ENCODE measurements around the gene TMEM183A. TPM values are rescaled to one million over a fixed set of nuclear protein-coding genes. Genes with fewer than 3 reads are reported as not detected.

TMEM183A gene
- total and polyA plus RNA-seq, 2 of the 4 experiments (the other 2 are of a cell fraction), result 56.8 to 63.1 TPM

DNA sequence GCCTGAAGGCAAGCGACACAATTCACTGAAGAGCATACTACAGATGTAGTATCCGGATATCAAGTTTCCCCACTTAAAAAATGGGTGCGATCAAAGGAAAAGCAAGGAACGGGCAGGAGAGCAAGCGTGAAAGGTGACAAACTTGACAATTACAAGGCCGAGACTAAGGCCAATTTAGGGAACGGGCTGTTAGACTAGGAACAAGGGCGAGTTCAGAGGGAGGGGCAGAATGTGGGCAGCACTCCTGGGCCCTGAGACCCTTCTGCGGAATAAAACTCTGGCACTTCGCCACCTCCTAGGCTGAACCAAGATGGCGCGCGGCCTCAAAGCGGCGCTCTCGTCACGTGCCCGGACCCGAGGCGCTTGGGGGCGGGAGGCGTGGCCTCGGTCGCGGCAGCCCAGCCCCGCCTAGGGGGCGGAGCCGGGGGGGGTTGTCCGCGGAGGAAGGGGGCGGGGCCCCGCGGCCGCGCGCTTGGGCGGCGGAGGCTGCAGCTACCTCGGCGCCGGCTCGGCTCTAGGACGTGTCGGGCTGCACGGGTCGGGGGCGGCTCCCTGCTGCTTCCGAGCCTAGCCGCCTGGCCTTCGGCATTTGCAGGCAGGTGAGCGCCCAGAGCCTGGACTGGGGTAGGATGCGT, 19.0 kb downstream of the TMEM183A start, which contains the start of gene PPFIA4:
Gene PPFIA4, plus strand, starts transcription at position 461 of the 635 bp plus-strand sequence. CDS start 12,518 bp downstream, outside the sequence.
- H4K20me1 ChIP-seq (ENCODE audit: insufficient read depth, low read length), result no peaks in the 10 kb centered on the region
- peak within 1 kb of the TSS; percentile 93 for H2AK5ac ChIP-seq (ENCODE audit: low read depth, low read length)
- CTCF ChIA-PET, result interaction anchor here (1.0 kb wide), 1 partner anchor 13 kb away, joined by 3 read pairs; no protein-coding TSS in a partner anchor
- peak within 1 kb of the TSS; percentile 96 for H2AFZ ChIP-seq (replicated peaks; ENCODE audit: low read length, poor library complexity)
- H3K9me3 ChIP-seq (ENCODE audit: control insufficient read depth, insufficient read depth, low read length), result no peaks in the 10 kb centered on the region
- BruUV-seq (replicated peaks), result no TSS peak
- peak; percentile 75 for DNase-seq
- no peak for TF ChIP-seq CEBPB (IDR thresholded peaks at IDR 0.05; ENCODE audit: low read depth, low read length)
- 0 out of 2 replicates have a peak, but pooled peaks have one; percentile 25 for TF ChIP-seq MXI1 (IDR thresholded peaks at IDR 0.05; ENCODE audit: borderline replicate concordance, low read depth, low read length)
- TF ChIP-seq RFX5 (IDR thresholded peaks at IDR 0.05; ENCODE audit: low read depth, low read length), result no peak; the same call in 1 of the 2 replicates
- TF ChIP-seq BHLHE40 (IDR thresholded peaks at IDR 0.05; ENCODE audit: low read depth, low read length), result peak; percentile 86
- TF ChIP-seq, protein P1, sequence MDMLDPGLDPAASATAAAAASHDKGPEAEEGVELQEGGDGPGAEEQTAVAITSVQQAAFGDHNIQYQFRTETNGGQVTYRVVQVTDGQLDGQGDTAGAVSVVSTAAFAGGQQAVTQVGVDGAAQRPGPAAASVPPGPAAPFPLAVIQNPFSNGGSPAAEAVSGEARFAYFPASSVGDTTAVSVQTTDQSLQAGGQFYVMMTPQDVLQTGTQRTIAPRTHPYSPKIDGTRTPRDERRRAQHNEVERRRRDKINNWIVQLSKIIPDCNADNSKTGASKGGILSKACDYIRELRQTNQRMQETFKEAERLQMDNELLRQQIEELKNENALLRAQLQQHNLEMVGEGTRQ (IDR thresholded peaks at IDR 0.05; ENCODE audit: low read depth, low read length), result peak; percentile 94
- peak; percentile 88; the same call in 1 of the 2 replicates for TF ChIP-seq MAZ (IDR thresholded peaks at IDR 0.05; ENCODE audit: borderline replicate concordance, low read depth, low read length)
- peak; percentile 92 for ATAC-seq (ENCODE audit: low read depth)
- H2AK9ac ChIP-seq (replicated peaks; ENCODE audit: low read depth, low read length, poor library complexity), result peak within 1 kb of the TSS; percentile 97
- H3K4me1 ChIP-seq (ENCODE audit: control insufficient read depth, insufficient read depth, low read length), result peaks cover 15% of the 10 kb centered on the region
- peak within 1 kb of the TSS; percentile 74 for H2BK5ac ChIP-seq (ENCODE audit: low read depth, low read length, poor library complexity, severe bottlenecking)
- peak within 1 kb of the TSS; percentile 100 for H4K8ac ChIP-seq (ENCODE audit: low read depth in 2 of 2, low read length in 2 of 2)
- intact Hi-C loops (cut with micrococcal nuclease) (no loop called here), dilution Hi-C loops (cut with HindIII; ENCODE audit: low sequenced_read_pairs, unreplicated experiment) (no loop called here), in situ Hi-C loops (cut with MboI; ENCODE audit: low sequenced_read_pairs) (no loop called here)
- H3K9ac ChIP-seq (ENCODE audit: low read depth, low read length), result peak within 1 kb of the TSS; percentile 80
- H3K4ac ChIP-seq (ENCODE audit: low read depth, low read length), result peak within 1 kb of the TSS; percentile 79
- POLR2A ChIA-PET (ENCODE audit: unreplicated experiment), result no interaction called here
- peak within 1 kb of the TSS; percentile 100 for H4K5ac ChIP-seq (ENCODE audit: low read depth, low read length)
- peak within 1 kb of the TSS; percentile 70 for H3K4me3 ChIP-seq (ENCODE audit: insufficient read depth, low read depth, low read length)
- peak within 1 kb of the TSS; percentile 37 for H2BK120ac ChIP-seq (ENCODE audit: low read depth, low read length)
- peaks cover 13 to 21% of the 10 kb centered on the region in 2 experiments for H3K79me1 ChIP-seq (ENCODE audit: low read depth in 1 of 2, low read length in 2 of 2)
- H2BK20ac ChIP-seq (ENCODE audit: low read depth, low read length), result no peak within 1 kb of the TSS
- H3K56ac ChIP-seq (ENCODE audit: extremely low read depth, insufficient read depth, low read length), result no peak within 1 kb of the TSS
- H3K23ac ChIP-seq (ENCODE audit: low read depth, low read length), result peak within 1 kb of the TSS; percentile 73
- peak within 1 kb of the TSS; percentile 99 for H3K4me2 ChIP-seq (ENCODE audit: low read depth, low read length)
- H3K36me3 ChIP-seq (ENCODE audit: control insufficient read depth, insufficient read depth, low read length), result peaks cover 10% of the 10 kb centered on the region
- H3K9me1 ChIP-seq (ENCODE audit: insufficient read depth, low read length), result 0 out of 2 replicates have a peak, but pooled peaks cover 3% of the 10 kb centered on the region
- 8% methylated on average over 5 of the region's 52 CpGs; no CpG with 5 or more reads in 1 of the 2 experiments for WGBS, 2 experiments (ENCODE audit: extremely low coverage in 2 of 2, insufficient read length in 1 of 2)
- peak within 1 kb of the TSS; percentile 97 for H3K18ac ChIP-seq (ENCODE audit: low read depth, low read length)
- peak within 1 kb of the TSS; percentile 71 for H3K27ac ChIP-seq (ENCODE audit: insufficient read depth, low read length)
- peak within 1 kb of the TSS; percentile 80 for H3K14ac ChIP-seq (replicated peaks; ENCODE audit: low read depth, low read length)
- peak within 1 kb of the TSS; percentile 95 for H4K91ac ChIP-seq (ENCODE audit: insufficient read depth, low read depth, low read length)
- H2BK15ac ChIP-seq (ENCODE audit: low read depth, low read length), result peak within 1 kb of the TSS; percentile 59; the same call in 1 of the 3 replicates
- peaks cover 12% of the 10 kb centered on the region; the same call in 1 of the 2 replicates for H3K27me3 ChIP-seq (ENCODE audit: control insufficient read depth, insufficient read depth, low read length)
